Activated CD4-positive, alpha-beta T cell treated with anti-CD3 and anti-CD28 coated beads, Interleukin-2, Interleukin-4, amounts not matched to agents 100 ng/mL and 50 ng/mL, durations not matched to agents 16 hours and 8 hours (primary cell): Measurements from ENCODE around the gene CD38.

Experiments
- DNase-seq: peaks from one replicate; pipeline ENCODE4 v3.0.0-alpha.2; 2020; ENCODE audit warnings: low spot score

CD38 gene

DNA sequence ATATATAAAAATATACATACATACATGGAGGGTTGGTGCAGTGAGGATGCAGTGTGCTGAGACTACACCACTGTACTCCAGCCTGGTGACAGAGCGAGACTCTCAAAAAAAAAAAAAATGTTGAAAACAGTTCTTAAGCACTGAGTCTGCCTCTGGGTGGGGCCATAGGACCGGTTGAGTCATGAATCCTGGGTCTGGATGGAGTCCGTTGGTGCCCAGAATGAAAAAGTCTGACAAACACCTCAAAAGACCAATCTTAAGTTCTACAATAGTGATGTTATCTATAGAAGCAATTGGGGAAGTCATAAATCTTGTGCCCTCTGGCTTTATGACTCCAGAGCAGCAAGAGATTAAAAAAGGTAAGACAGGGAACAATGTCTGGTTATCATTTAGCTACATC lies 90.0 kb downstream of the CD38 start:
- no peak for DNase-seq

DNA sequence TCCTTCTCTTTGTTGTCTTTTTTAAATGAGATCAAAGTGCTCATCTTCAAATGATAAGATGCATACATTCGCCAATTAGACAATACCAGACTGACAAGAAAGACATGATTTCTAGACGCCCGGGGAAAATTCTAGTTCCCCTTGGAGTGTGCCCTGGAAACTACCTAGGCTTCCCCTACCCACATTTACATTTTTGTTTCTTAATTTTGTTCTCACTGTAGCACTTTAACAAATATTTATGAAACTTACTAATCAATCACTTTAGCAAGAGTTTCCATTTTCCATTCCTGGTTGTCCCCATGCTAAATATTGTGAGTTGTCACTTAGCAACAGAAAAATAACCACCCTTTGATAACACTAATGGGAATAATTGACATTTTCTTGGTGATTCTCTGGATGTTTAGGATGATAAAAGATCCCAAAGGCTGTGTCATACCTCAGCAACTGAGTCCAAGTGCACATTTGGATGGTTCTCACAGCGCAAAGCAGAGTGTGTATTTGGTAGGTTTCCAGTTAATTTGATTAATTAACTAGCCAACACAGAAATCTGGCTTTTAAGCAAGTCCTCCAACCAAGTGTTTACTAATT lies 90.8 kb downstream of the CD38 start:
- DNase-seq: no peak

DNA sequence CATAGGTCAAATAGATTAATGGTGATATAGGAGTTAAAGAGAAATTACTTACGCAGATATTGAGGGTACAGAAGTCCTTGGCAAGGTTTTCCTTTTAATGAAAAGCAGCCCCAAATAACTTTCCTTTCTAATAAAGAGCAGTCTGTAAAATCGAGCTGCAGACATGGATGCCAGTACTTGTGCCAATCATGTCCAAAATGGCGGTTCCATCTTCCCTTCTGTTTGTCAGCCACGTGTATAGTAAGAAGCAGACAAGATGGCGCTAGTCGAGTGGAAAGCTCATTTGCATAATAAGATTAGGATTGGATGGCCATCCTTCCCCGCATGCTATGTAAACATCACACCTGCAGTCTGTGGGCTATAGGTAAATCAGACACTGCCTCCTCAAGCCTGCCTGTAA lies 92.0 kb downstream of the CD38 start:
- no peak for DNase-seq

DNA sequence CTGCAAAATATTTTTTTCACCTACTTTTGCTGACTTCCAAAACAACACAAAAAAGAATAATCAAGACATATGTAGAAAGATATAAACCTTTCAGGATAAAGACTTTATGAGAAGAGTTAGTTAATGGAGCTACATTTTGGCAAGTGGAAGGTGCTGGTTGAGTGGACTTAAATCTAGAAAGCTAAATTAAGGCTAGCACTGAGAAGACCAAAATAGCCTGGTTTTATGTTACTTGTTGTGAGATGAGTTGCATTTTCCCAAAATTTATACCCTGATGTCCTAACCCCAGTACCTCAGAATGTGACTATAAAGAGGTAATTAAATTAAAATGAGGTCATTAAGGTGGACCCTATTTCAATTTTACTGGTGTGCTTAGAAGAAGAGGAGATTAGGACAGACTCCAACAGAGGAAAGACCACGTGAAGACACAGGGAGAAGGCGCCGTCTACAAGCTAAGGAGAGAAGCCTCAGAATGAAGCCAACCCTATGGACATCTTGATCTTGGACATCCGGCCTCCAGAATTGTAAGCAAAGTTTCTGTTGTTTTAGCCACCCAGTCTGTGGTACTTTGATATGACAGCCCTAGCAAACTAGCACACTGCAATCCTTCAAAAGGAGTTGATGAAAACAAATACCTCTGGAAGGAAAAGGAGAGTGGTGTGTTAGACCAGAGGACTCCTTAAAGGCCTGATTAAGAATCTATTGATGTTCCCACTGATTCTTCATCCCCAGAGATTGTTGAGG lies 93.0 kb downstream of the CD38 start:
- DNase-seq: no peak

DNA sequence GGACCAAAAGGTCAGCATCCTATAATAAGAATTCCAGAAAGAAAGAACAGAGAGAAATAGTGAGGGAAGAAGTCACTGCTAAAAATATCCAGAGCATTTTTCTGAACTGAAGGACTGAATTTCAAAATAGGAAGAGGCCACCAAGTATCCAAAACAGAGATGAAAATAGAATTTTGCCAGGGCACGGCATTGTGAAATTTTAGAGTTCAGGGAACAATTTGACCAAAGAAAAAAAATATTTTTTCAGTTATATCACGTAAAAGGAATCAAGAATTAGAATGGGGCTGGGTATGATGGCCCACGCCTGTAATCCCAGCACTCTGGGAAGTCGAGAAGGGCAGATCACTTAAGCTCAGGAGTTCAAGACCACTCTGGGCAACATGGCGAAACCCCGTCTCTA lies 95.0 kb downstream of the CD38 start:
- no peak for DNase-seq

DNA sequence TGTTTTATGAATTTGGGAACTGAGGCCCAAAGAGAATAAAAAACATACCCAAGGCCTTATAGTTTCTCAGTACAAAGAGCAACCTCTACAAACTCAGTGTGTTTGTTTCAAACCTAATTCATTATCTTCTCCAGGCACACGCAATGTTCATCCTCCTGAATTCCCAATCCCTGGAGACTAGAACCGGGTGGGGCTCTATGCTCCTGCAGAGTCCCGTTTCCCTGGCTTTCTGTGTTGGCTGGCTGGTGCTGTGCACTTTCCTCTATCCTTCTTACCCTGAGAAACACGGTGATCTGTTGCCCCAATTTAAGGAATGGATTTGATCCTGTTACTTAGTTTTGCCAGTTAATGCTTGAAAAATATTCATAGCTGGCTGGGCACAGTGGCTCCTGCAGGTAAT lies 96.5 kb downstream of the CD38 start:
- DNase-seq: no peak

DNA sequence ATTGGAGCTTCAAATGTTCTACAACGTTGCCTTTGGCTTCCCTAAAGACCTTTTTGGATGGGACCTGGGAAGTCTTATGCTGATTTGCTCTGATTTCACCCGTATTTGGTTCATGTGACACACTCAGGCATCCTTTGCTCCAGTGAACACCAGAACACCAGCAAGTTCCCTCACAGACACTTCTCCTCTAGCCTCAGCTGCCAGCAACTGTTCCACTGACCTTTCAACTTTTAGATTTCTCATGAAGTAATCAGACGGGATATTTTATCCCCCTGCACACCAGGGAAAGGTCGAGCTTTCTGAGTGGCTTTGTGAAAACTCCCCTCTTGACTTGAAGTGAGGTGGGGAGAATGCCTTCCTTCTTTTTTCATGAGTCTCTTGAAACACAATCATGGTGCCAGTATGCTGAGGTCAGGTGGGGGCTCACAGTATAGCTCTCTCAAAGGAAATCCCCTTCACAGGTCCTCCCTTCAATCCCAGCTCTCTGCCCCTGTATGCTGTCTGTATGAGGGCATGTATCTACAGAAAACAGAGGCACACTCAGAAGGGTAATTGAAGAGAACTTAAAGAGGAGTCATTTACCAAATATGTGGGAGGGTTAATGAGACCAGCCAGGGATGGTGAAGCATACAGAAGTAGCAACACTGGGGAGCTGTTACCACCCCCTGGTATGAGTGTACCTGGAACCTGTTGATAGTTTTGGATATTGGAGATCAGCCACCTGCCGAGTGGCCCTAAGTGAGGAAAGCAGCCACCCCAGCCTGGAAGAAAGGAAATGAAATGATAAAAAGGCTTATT lies 97.7 kb downstream of the CD38 start:
- no peak for DNase-seq

DNA sequence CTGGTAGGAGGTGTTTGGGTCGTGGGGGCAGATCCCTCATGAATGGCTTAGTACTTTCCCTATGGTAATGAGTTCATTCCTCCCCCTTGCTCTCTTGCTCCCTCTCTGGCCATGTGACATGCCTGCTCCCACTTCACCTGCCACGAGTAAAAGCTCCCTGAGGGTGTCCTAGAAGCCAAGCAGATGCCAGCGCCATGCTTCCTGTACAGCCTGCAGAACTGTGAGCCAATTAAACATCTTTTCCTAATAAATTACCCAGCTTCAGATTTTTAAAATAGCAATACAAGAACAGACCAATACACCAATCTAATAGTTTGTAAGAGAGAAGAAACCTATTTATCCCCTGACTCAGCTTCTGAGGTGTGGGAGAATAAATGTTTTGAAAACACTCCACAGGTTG lies 99.9 kb downstream of the CD38 start:
- no peak for DNase-seq

DNA sequence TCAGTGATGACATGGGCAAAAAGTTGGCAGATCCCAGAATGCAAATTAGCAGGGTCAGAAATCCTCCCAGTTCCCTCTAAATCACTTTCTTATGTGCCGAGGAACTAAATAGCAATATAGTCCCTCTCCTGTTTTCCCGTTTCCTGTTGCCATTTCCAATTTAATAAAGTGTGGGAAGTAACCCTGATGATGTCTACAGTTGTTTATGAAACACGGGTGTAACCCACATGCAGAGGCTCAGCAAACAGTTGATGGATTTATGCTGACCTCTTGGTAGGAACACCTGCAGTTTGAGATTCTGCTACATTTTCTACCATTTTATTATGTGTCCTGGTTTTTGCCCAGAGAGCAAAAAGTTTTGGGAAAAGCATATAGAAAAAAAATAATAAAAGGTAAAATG lies 103.7 kb downstream of the CD38 start:
- no peak for DNase-seq

DNA sequence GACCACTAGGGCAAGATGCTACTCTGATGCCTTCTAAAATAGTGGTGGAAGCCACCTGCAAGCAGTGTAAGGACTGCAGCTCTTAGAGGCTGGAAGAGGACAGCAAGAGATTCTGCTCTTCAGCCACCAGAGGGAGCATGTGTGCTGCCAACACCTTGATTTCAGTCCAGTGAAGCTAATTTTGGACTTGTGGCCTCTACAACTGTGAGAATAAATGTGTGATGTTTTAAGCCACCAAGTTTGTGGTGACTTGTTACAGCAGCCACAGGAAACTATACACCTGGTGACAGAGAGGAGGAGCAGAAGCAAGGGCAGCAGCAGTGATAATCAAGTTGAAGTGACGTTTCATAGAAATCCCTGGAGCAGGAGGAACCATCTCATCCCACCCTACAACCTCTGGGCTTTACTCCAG lies 104.6 kb downstream of the CD38 start:
- peak; percentile 60 for DNase-seq

DNA sequence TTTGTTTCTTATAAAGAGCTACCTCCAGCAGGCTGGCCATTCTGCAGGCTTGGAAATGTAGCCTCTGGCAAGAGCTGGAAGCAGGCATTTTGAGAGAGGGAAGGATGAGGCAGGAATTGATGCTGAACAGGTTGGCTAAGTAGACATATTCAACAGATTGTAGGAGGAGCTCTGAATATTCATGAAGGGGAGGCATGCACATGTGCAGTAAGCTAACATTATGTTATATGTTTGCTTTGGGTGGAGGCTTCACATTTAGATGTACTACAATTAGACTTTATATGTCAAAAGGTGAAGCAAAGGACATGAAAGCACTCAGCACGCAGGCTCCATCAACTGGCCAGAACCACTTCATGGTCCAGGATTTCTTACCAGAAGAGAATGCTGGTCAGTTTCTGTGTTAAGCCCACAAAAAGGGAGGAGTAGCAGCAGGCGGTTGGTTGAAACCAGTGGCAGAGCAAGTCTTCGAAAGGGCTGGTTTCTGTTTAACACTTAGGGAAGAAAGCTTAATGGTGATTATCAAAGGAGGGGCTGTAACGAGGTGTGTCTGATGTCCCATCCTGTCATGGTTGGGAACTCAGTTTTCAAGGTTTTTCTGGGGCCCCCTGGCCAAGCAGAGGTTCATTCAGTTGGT lies 105.6 kb downstream of the CD38 start:
- no peak for DNase-seq

DNA sequence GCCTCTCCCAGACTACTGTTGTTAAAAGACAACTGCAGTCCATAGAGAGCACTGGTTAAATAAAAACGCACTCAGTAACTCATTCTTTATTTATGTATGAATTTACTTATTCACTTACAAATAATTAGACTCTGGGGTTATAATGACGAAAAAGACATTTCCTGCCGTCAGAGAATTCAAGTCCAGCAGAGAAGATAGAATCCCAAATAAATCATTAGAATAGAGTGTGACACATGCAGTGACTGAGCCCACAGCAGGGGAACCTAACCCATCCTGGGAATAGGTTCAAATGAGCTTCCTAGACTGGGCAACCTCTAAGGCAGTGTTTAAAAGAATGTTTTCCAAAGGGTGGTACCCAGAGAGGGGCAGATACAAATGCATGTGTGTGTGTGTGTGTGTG lies 106.5 kb downstream of the CD38 start:
- no peak for DNase-seq

DNA sequence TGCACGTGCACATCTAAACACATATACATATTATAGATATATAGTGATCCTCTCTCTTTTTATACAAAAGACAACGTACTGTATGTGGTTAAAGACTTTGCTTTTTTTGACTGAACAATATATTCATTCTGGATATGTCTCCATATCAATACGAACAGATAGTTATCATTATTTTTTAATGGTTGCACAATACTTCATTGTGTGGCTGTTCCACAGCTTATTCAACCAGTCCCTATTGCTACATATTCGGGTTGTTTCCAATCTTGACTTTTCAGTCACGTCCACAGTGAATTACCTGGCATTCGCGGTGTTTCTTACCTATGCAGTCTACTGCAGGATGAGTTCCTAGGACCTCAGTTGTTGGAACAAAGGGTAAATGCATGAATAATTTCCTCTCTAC lies 107.3 kb downstream of the CD38 start:
- DNase-seq: no peak

DNA sequence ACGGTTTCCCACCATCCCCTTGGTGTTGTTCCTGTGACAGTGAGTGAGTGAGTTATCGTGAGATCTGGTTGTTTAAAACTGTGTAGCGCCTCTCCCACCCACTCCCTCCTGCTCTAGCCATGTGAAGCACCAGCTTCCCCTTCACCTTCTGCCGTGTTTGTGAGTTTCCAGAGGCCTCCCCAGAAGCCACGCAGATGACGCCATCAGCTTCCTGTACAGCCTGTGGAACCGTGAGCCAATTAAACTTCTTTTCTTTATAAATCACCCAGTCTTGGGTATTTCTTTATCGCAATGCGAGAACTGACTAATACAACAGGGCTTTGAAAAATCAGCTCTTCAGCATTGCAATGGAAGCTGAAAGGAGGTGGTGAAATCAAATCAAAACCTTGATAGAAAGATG lies 110.4 kb downstream of the CD38 start:
- no peak for DNase-seq

DNA sequence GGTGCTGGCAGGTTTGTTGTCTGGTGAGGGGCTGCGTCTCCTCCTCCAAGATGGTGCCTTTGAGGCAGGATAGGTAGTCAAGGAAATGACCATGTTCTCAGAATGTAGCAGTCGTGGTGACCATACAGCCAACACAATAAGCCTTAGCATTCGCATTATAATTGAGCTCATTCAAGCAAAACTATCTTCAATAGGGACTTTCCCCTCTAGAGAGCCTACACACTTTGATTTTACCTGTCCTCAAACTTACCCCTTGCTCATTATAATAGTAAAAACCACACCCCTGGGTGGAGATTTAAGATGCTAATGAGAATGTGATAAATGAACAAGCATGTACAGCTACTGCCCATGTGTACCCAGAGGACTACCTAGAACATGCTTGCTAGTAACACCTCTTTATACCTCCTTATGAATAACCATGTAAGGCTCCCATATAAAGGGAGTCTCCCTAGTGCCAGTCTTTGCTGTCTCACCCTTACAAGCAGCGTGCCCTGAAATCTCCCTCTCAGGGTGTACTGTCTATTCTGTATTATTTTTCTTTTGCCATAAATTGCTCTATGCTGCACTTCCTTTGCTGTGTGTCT lies 112.2 kb downstream of the CD38 start:
- no peak for DNase-seq

DNA sequence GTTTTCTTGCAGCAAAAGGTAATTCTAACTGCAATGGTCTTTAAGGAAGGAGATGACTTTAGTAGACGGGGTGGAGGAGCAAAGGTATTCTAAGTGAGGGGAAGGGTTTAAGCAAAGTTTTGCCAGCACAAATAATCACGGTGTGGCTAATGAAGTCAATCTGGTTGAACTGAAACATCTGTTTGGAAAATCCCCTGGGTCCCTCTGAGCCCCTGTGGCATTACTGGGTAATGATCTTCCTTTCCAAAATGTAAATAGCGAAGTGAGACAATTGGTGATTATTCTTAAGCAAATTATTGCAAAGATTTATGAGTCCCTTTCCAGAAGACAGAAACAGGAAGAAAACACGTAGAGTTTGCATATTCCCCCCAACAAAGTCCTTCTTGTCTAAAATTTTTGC lies 113.2 kb downstream of the CD38 start:
- no peak for DNase-seq

DNA sequence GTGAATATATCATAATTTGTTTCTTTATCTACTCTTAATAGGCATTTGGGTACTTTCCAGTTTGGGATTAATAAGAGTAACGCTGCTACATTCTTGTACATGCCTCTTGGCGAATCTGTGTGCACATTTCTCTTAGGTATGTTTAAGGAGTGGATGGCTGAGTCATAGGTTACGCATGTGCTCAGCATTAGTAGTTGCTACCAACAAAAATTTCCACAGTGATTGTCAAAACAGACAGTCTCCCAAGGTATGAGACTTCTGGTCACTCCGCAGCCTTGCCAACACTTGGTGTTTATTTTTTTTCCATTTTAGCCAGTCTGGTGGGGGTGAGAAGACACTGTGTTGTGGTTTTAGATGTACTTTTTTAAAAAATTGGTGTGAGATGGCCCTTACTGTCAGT lies 115.8 kb downstream of the CD38 start:
- DNase-seq: no peak

DNA sequence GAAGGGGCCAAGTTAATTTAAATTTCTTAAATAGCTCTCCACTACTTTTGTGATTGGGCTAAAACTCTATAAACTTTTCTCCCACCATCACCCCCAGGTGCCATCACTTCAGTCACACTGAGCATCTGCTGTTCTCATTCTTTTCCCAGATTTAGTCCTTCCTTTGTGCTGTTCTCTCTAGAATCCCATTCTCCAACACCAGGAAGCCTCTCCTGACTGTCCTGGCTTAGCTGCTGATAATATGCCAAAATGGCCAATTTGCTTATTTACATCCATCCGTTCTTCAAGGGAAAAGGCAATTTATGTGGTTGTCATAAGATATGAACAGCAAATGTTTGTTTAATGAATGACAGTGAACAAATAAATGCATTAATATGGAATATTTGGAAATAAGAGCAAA lies 116.3 kb downstream of the CD38 start:
- no peak for DNase-seq

DNA sequence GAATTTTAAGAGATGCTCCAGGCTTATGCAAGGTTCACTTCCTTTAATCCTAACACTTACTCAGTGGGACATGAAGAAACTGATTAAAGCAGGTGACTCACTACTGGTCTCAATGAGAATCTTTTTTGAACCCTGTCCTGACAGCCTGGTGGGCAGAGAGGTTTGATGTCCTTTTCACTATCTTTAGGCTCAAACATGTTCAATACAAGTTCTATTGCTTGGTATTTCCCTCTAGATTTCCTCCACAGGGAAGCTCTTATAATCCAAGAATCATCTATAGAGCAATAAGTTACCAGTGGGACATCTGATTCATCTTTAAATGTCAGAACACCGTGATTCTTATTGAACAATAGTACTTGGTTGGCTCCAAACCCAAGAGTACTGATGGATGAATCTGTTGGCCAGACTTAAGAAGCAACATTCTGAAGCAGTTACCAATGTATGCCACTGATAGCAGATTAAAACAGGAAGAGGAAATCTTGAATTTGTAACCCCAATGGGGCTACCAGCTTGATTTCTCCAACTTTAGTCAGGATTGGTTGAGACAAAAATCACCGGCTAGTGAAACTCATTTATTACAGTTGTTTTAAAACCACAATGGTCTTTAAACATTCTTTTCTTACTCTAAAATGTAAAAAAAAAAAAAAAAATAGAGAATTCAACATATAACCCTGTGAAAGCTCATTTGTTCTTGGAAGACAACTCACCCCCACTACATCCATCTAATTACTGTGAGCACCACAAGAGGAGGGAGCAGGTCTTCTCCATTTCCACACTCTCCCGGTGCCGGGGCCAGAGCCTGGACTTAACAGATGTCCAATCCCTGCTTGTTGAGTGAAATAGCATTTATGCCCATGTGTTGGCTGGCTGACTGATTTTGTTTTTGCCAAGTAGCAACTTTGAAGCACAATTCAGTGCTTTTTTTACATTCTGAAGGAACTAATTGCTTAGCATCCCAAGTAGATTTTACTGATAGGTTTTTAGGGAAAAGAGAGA lies 117.1 kb downstream of the CD38 start:
- DNase-seq: no peak

DNA sequence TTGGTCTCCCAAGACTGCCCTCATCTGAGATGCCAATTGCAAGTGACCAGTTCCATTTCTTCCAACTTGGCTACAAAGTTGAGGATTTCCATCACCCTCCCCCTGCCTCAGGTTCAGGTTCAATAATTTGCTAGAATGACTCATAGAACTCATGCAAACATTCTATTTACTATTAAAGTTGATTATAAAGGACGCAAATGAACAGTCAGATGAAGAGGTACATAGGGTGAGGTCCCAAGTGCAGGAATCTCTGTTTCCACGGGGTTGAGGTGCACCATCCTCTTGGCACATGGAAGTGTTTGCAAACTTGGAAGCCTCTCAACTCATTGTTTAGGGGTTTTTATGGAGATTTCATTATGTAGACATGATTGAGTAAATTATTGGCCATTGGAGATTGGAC lies 119.4 kb downstream of the CD38 start:
- no peak for DNase-seq

DNA sequence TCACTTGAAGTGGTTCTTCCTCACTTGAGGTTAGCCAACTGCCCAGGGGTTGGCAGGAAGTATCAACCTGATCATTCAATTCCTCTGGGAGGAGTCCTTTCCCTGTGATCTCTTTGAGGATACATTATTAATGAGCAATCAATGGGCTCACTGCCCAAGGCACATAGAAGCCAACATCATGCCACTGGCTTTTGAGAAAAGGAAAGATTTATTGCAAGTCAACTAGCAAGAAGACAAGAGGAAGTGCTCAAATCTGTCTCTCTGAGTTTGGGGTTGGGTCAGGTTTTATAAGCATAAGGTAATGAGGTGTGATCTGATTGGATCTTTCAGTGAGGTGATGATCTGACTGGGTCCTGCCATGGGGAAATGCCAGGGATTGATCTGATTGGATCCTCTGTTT lies 120.8 kb downstream of the CD38 start:
- DNase-seq: no peak
